Daoy (cell line): ENCODE measurements around the gene EVPL. TPM values are rescaled to one million over a fixed set of nuclear protein-coding genes. Genes with fewer than 3 reads are reported as not detected.
"Not testable (repeated sequence)": the region's sequence is repeated elsewhere in the genome, so short reads cannot be mapped to it uniquely, and the experiment has no call there.

Experiments used
- DNase-seq: peaks from one replicate; pipeline ENCODE4 v3.0.0-alpha.2; 2015; ENCODE audit warnings: low read depth
- total RNA-seq: library from RNA; depleted of rRNA; stranded (reverse); fragments of >200 nt; shearing (Covaris generic); gene quantifications from 2 replicates; pipeline ENCODE4 v1.2.3, GENCODE V29; 2014

The EVPL gene
- total RNA-seq, 1 experiment from 2014 or later: 0.06 TPM

GRCh38 chr17:76048025-76048605 is 21.0 kb upstream of the EVPL start:
- DNase-seq: no peak

- no peak for DNase-seq
These were observed 19.0 kb upstream of the EVPL start for GRCh38 chr17:76046064-76046463.

GRCh38 chr17:76044475-76045007 is 17.4 kb upstream of the EVPL start:
- DNase-seq: not testable (repeated sequence)

GRCh38 chr17:76042868-76043267 is 15.8 kb upstream of the EVPL start:
- not testable (repeated sequence) for DNase-seq

- DNase-seq: no peak
These were observed 13.3 kb upstream of the EVPL start for GRCh38 chr17:76040376-76040775.

GRCh38 chr17:76039121-76039520 is 12.0 kb upstream of the EVPL start:
- DNase-seq: no peak

- DNase-seq: no peak
These were observed 10.9 kb upstream of the EVPL start for GRCh38 chr17:76038050-76038449.

GRCh38 chr17:76036497-76037261 is 9.6 kb upstream of the EVPL start:
- DNase-seq: no peak

GRCh38 chr17:76034428-76035350 is 7.6 kb upstream of the EVPL start:
- no peak for DNase-seq

GRCh38 chr17:76033139-76033538 is 6.0 kb upstream of the EVPL start:
- no peak for DNase-seq

GRCh38 chr17:76032780-76033108 is 5.6 kb upstream of the EVPL start:
- DNase-seq: no peak

GRCh38 chr17:76032073-76032779 is 5.1 kb upstream of the EVPL start:
- no peak for DNase-seq

- DNase-seq: no peak
These were observed 370 bp downstream of the EVPL start for GRCh38 chr17:76026714-76027158.

- DNase-seq: no peak
These were observed 1.8 kb downstream of the EVPL start for GRCh38 chr17:76025294-76025693.

- no peak for DNase-seq
These were observed 2.8 kb downstream of the EVPL start for GRCh38 chr17:76024353-76024752.

- no peak for DNase-seq
These were observed 3.2 kb downstream of the EVPL start for GRCh38 chr17:76023900-76024237.

- DNase-seq: no peak
These were observed 3.9 kb downstream of the EVPL start for GRCh38 chr17:76022973-76023899.

- DNase-seq: no peak
These were observed 4.8 kb downstream of the EVPL start for GRCh38 chr17:76022285-76022684.

- DNase-seq: no peak
These were observed 7.2 kb downstream of the EVPL start for GRCh38 chr17:76019833-76020467.

- DNase-seq: no peak
These were observed 8.3 kb downstream of the EVPL start for GRCh38 chr17:76018801-76019200.
